MCF 10A (cell line): ENCODE measurements around the gene TOB2. TPM values are rescaled to one million over a fixed set of nuclear protein-coding genes. Genes with fewer than 3 reads are reported as not detected.
A peak's percentile ranks its signal among the peaks of the same experiment; 100 is the strongest.

Experiments
- BruUV-seq: library from RNA; stranded (reverse); fragments of 400-500 nt; replicated peaks from 2 replicates; lab custom pipeline; 2021; lab: Mats Ljungman, UMichigan
- CTCF ChIA-PET: fragments of 300-600 bp; sonication (Branson Sonifier 250); formaldehyde crosslinking; extraction: SDS; loops from one replicate; lab custom pipeline; 2021; ENCODE audit warnings: antibody characterized with exemption, inconsistent platforms; lab: Yijun Ruan, JAX
- POLR2A ChIA-PET: fragments of 300-600, 350-650 bp; sonication (Branson Sonifier 250); formaldehyde crosslinking; extraction: SDS; loops from one replicate; lab custom pipeline; 2020; ENCODE audit warnings: antibody characterized with exemption, inconsistent platforms; lab: Yijun Ruan, JAX
- DNase-seq: peaks from one replicate; pipeline ENCODE4 v3.0.0-alpha.2; 2018; ENCODE audit not compliant: unreplicated experiment
- H3K27ac Mint-ChIP-seq: one replicate; pipeline ENCODE4 v1.8.0; 2022; ENCODE audit warnings: mild to moderate bottlenecking, low read depth, mixed read lengths; ENCODE audit not compliant: unreplicated experiment
- H3K27me3 Mint-ChIP-seq: one replicate; pipeline ENCODE4 v1.8.0; 2022; ENCODE audit warnings: mixed read lengths; ENCODE audit not compliant: insufficient read depth, unreplicated experiment
- H3K36me3 Mint-ChIP-seq: one replicate; pipeline ENCODE4 v1.8.0; 2022; ENCODE audit warnings: mild to moderate bottlenecking, moderate library complexity, mixed read lengths; ENCODE audit not compliant: insufficient read depth, unreplicated experiment
- H3K4me1 Mint-ChIP-seq: one replicate; pipeline ENCODE4 v1.8.0; 2022; ENCODE audit warnings: mixed read lengths; ENCODE audit not compliant: insufficient read depth, unreplicated experiment
- H3K4me3 Mint-ChIP-seq: one replicate; pipeline ENCODE4 v1.8.0; 2022; ENCODE audit warnings: mild to moderate bottlenecking, moderate library complexity, mixed read lengths; ENCODE audit not compliant: unreplicated experiment
- H3K9me3 Mint-ChIP-seq: one replicate; pipeline ENCODE4 v1.8.0; 2022; ENCODE audit warnings: mixed read lengths; ENCODE audit not compliant: unreplicated experiment
- intact Hi-C: fragments of 100-400 bp; cut with micrococcal nuclease; formaldehyde crosslinking; loops from 2 replicates; pipeline ENCODE4 v1.14.1; 2022
- total RNA-seq: library from RNA; stranded (reverse); gene quantifications from 2 replicates; pipeline ENCODE4 v1.2.3, GENCODE V29; 2022
- TF ChIP-seq, protein P1 (sequence below): fragments of 200-600 bp; IDR thresholded peaks from one replicate; pipeline ENCODE4 v1.8.0; 2022; ENCODE audit warnings: antibody characterized with exemption, mild to moderate bottlenecking; ENCODE audit not compliant: unreplicated experiment

TOB2 gene
- total RNA-seq, 1 experiment from 2014 or later: 25.4 TPM

DNA sequence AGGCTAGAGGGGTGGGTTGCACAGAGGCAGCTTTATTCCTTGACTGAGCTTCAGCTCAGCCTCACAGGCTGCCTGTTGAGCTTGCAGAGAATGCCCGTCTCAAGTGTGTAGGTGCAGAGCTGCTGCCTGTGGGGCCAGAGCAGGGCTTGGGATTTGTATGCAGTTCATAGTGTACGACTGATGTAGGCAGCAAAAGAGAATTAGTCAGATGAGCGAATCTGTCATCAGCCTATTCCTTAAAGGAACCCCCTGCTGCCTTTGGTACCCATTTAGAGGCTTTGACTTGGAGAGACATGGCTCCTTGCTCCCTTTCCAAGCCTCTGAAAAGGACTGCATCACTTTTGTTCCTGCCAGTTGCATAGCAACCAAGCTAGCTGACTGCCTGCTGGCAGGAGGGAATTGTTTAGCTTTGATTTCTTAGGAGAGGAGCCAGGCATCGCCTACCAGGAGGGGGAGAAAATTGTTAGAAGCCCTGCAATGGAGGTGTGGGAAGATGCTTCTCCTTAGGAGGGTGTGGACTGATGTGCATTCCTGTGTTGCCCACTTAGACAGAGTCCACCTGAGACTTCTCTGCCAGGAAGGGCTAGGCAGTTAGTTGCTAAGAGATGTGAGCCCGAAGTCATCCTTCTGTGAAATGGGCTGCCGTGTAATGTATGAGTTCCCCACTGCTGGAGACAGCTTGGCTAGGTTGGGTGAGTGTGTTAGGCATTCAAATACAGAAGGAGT, 33.2 kb upstream of the TOB2 start:
- Mint-ChIP-seq H3K9me3 (no peaks in the 10 kb centered on the region), H3K36me3 (peaks cover 35% of the 10 kb centered on the region), H3K27ac (peak overlapping the region; percentile 37), H3K4me3 (no peak overlapping the region), H3K27me3 (no peaks in the 10 kb centered on the region), H3K4me1 (peaks cover 25% of the 10 kb centered on the region)
- no TSS peak for BruUV-seq
- TF ChIP-seq, protein P1, sequence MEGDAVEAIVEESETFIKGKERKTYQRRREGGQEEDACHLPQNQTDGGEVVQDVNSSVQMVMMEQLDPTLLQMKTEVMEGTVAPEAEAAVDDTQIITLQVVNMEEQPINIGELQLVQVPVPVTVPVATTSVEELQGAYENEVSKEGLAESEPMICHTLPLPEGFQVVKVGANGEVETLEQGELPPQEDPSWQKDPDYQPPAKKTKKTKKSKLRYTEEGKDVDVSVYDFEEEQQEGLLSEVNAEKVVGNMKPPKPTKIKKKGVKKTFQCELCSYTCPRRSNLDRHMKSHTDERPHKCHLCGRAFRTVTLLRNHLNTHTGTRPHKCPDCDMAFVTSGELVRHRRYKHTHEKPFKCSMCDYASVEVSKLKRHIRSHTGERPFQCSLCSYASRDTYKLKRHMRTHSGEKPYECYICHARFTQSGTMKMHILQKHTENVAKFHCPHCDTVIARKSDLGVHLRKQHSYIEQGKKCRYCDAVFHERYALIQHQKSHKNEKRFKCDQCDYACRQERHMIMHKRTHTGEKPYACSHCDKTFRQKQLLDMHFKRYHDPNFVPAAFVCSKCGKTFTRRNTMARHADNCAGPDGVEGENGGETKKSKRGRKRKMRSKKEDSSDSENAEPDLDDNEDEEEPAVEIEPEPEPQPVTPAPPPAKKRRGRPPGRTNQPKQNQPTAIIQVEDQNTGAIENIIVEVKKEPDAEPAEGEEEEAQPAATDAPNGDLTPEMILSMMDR: no peak
- ChIA-PET CTCF (interaction anchor here (0.6 to 2.5 kb wide), 6 partner anchors 14 to 558 kb away, joined by 3 to 10 read pairs (median 3); no protein-coding TSS in a partner anchor), POLR2A (interaction anchor here (0.7 to 4.4 kb wide), 5 partner anchors 10 to 36 kb away, joined by 3 to 39 read pairs (median 4); partner anchors contain the start of genes ACO2, PHF5A and TOB2)
- intact Hi-C loops: no loop called here
- peak; percentile 12 for DNase-seq

DNA sequence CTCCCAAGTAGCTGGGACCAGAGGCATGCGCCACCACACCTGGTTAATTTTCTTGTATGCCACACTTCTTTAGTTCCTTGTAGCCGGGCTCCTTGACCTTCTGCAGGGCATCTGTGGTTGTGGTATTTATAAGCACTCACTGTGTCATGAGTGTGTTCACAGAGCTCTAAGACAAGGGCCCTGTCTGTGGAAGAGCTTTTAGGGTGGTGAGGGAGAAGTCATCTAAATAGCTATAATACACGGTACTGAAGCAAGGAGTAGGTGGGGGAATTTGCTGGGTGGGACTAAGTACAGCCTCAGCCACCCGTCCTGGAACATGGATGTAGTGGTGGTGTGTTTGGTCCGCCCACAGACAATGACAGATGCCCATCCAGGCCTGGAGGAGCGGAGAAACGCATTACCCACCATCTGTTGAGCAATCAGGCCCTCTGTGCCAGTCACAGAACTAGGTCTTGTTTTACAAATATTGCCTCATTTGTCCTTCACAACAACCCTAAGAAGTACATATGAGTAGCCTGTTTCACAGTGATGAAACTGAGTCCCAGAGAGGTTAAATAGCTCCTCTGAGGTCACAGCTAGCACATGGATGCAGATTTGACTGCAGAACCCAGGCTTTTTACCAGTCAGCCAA, 32.4 kb upstream of the TOB2 start:
- POLR2A ChIA-PET: interaction anchor here (0.6 to 4.4 kb wide), 4 partner anchors 9 to 1150 kb away, joined by 3 to 39 read pairs (median 5); partner anchors contain the start of genes ACO2, PHF5A and TOB2
- Mint-ChIP-seq H3K4me1 (peaks cover 27% of the 10 kb centered on the region), H3K27ac (peak overlapping the region; percentile 37), H3K4me3 (no peak overlapping the region), H3K9me3 (no peaks in the 10 kb centered on the region), H3K27me3 (no peaks in the 10 kb centered on the region), H3K36me3 (peaks cover 37% of the 10 kb centered on the region)
- CTCF ChIA-PET: interaction anchor here (1.2 to 2.5 kb wide), 3 partner anchors 15 to 38 kb away, joined by 3 to 10 read pairs (median 4); no protein-coding TSS in a partner anchor
- DNase-seq: peak; percentile 82
- TF ChIP-seq, protein P1: no peak
- intact Hi-C loops: no loop called here
- BruUV-seq: no TSS peak

DNA sequence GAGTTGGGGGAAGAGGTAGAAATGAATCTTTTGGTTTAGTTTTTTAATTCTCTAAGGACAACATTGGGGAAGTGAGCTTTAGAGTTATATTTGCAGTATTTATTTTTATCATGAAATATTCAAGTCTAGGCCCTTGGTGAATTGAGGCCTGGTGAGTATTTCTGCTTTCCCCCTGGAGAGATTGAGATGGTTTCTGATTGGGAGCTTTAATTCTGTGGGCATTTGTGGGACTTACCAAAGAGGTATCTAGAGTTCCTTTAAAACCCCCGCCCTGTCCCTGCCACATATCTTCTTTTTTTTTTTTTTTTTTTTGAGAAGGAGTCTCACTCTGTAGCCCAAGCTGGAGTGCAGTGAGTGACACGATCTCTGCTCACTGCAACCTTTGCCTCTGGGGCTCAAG, 31.9 kb upstream of the TOB2 start:
- H3K27me3 Mint-ChIP-seq: no peaks in the 10 kb centered on the region
- no peak for DNase-seq
- ChIA-PET CTCF (interaction anchor here (0.6 to 2.5 kb wide), 4 partner anchors 10 to 75 kb away, joined by 3 to 10 read pairs (median 3); no protein-coding TSS in a partner anchor), POLR2A (interaction anchor here (0.6 to 4.4 kb wide), 5 partner anchors 9 to 1151 kb away, joined by 3 to 39 read pairs (median 4); partner anchors contain the start of genes ACO2, PHF5A and TOB2)
- intact Hi-C loops: no loop called here
- H3K4me1 Mint-ChIP-seq: peaks cover 33% of the 10 kb centered on the region
- peaks cover 37% of the 10 kb centered on the region for H3K36me3 Mint-ChIP-seq
- no peak overlapping the region for H3K4me3 Mint-ChIP-seq
- H3K9me3 Mint-ChIP-seq: no peaks in the 10 kb centered on the region
- peak overlapping the region; percentile 37 for H3K27ac Mint-ChIP-seq
- TF ChIP-seq, protein P1: no peak
- no TSS peak for BruUV-seq
